H4 (cell line): Measurements from ENCODE around the gene NAT10. TPM values are rescaled to one million over a fixed set of nuclear protein-coding genes. Genes with fewer than 3 reads are reported as not detected.
"Not testable (repeated sequence)": the region's sequence is repeated elsewhere in the genome, so short reads cannot be mapped to it uniquely, and the experiment has no call there.

Source experiments
- DNase-seq: peaks from one replicate; pipeline ENCODE4 v3.0.0-alpha.2; 2015; ENCODE audit warnings: low spot score
- total RNA-seq: library from RNA; depleted of rRNA; stranded (reverse); fragments of >200 nt; shearing (Covaris generic); gene quantifications from 2 replicates; pipeline ENCODE4 v1.2.3, GENCODE V29; 2014; rRNA removed

The NAT10 gene
- total RNA-seq: 43.4 and 55.8 TPM in 2 replicates

DNA sequence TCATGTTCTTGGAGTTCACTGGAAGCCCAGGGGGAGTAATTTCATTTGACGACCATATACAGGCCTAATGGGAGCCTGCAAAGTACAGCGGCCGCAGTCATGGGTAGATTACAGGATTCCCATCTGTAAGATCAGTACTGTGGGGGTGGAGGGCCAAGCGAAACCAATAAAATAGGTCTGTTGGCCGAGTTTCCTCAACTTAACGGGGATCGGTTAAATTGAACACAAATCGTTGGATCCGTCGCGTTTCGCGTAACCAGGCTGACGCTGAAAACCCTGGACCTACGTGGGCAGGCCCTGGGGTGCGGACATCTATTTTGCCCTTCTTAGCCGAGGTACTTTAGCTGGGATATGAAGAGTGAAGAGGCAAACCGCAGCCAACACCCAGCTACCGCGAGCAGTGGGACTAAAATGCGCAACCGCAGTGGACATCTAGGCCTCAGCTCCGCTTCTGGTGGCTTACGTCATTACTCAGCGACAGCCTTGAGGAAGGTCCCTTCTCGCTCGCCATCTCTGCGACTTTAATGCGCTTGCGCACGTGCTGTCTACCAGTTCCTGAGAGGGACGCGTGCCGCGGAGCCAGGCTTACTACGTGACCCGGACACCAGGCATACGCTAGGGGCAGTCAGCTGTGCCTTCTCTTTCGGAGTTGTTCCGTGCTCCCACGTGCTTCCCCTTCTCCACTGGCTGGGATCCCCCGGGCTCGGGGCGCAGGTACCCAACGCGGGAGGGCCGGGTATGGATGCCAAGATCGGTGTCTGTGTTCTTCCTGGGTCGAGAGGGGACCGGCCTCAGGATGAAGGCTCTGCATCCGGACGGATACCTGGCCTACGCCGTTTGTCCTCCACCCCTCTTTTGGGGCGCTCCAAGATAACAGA lies at the start of gene NAT10:
TSS of gene NAT10 (plus strand) at position 551 of the 878 bp plus-strand sequence. CDS start 2,597 bp downstream, outside the sequence.
- DNase-seq: peak; percentile 100

DNA sequence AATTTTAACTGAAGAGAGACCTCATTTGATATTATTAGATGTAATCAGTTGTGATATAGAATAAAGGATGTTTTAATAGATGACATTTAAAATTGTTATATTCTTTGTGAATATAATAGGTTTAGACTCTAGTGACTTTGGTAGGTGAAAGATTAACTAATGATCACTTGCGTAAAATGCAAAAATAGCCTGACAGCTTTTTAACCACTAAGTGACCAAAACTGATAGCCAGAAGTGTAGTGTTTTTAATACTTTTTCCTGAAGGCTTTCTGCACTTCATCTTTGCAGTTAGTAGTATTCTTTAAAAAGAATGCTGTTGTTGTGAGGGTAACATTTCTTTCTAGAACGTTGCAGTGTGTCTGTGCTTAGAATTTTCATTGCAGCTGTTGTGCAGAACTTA lies 48.8 kb upstream of the NAT10 start:
- DNase-seq: no peak

DNA sequence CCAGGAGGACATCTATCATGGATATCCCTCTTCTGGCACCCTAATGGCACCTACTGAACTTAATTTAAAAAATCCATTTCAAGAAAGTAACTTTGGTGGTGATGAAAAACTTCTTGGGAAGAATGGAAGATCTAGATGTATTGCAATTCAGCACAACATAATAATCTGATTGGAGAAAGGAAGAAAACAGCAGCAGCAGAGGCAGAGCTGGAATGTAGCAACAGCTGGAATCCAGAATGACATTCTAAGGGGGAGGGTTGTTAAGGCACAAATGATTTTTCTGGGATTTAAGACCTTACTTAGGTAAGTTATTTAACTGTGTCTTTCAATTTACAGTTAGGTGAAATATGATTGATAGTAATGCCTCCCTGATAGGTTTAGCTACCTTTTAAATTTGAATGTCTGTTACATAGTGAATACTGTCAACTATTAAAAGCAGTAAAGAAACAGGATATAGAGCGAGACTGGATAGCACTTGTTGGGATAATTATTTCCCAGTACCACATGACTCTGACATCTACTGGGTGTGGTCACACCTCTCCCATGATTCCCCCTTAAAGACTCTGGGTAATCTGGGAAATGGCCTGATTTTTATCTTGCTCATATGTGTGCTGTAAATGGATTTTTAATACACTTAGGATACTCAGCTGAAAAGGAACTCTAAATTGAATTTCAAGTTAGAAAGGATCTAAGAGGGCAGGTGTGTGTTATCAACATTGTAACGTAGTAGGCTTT lies 42.2 kb upstream of the NAT10 start:
- no peak for DNase-seq

DNA sequence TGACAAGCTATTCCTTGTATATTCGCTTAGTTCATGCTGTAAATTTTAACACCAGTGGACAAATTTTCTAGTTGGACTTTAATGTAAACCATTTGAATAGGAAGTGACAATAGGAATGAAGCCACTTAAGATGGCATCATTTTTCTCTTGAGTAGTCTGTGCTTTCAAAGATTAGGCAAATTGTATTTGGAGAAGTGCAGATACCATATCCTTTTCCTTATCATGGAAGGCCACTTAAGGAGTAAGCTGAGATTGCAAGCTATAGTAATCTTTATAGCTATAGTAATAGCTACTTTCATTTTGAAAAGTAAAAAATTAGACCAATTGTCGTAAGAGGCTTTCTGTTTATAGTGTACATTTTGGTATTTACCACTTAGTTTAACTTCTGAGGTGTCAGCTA lies 41.1 kb upstream of the NAT10 start:
- no peak for DNase-seq

DNA sequence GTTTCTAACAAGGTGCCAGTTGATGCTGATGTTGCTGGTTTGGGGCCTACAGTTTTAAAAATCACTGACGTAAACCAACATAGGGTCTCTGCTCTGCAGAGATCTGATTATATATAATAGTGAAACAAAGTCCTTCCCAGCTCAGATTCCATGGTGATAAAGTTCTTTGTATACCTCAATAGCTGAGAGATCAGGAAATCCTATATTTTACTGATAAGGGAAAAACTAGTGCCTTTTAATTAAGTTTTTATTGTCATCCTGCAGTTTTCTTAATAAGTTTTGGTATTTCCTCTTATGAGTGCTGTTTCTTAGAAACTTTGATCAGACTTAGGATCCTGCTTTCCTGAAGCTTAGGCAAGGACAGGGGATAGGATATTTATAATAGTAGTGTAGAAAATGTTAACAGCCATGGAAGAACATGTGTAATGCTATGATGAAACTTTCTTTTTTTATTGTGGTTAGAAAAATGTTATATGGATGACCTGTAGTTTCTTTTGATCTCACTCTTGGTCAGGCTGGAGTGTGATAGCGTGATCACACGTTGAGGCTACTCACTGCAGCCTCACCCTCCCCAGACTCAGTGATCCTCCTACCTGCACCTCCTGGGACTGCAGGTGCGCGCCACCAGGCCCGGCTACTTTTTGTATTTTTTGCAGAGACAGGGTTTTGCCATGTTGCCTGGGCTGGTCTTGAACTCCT lies 39.8 kb upstream of the NAT10 start:
- DNase-seq: no peak

DNA sequence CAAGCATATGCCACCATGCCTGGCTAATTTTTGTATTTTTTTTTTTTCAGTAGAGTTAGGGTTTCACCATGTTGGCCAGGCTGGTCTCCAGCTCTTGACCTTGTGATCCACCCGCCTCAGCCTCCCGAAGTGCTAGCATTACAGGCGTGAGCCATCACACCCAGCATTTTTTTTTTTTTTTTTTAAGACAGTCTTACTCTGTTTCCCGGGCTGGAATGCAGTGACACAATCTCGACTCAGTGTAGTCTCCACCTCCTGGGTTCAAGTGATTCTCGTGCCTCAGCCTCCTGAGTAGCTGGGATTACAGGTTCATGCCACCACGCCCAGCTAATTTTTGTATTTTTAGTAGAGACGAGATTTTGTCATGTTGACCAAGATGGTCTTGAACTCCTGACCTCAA lies 38.7 kb upstream of the NAT10 start:
- not testable (repeated sequence) for DNase-seq

DNA sequence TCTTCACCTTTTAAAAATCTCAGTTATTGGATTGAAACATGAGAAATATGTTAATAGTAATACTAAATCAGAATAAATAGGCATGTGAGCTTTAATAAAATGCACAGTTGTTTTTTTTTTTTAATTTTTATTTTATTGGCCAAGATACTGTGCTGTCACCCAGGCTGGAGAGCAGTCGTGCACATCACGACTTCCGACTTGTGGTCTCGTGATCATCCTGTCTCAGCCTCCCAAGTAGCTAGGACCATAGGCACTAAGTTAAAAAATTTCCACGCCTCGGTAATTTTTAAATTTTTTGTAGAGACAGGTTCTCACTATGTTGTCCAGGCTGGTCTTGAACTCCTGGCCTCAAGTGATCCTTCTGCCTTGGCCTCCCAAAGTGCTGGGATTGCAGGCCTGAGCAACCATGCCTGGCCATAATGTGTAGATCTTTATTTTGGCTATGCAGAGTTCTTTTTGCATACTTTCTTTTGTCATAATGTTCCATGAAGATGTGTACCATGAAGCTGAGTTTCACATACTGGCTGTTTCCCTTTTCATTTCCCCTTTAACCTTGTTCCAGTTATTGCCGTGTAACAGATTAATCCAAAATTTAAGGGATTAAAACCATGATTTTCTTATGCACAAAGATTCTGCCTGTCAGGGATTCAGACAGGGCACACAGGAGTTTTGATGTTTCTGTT lies 37.9 kb upstream of the NAT10 start:
- DNase-seq: no peak

DNA sequence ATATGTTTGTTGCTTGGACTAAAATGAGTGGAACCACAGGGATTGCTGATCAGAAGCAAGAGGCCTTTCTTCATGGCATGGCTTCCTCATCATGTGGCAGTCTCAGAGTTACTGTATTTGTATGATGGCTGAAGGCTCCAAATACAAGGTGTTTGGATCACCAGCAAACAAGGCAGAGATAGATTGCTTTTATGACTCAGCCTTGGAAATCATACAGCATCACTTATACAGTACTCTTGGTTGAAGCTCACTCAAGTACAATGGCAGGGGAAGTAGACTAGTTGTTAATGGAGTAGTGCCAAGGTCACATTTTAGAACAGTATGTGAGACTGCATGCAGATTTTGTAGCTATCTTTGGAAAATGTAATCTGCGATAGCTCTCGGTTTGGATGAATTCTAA lies 37.3 kb upstream of the NAT10 start:
- no peak for DNase-seq

DNA sequence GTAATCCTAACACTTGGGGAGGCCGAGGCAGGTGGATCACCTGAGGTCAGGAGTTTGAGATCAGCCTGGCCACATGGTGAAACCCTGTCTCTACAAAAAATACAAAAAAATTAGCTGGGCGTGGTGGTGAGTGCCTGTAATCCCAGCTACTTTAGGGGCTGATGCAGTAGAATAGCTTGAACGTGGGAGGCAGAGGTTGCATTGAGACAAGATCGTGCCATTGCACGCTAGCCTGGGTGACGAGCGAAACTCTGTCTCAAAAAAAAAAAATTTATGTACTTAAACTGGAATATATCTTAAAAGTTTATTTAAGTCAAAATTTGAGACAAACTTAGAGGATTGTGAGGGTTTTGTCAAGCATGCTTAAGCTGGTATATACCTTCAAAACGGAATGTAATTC lies 34.1 kb upstream of the NAT10 start:
- not testable (repeated sequence) for DNase-seq

DNA sequence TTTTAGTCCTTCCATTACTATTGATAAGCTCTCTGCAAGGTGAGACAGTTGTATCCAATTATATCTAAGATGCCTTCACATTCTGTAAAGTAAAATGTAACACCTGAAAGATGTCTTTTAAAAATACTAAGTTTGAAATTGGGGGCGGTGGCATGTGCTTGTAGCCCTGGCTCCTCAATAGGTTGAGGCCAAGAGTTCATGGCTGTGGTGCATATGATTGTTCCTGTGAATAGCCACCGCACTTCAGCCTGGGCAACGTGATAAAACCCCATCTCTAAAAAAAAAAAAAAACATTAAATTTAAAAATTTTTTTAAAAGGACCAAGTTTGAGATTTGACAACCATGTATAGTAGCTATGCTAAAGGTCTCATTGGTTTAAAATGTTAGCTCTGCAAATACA lies 33.4 kb upstream of the NAT10 start:
- no peak for DNase-seq

DNA sequence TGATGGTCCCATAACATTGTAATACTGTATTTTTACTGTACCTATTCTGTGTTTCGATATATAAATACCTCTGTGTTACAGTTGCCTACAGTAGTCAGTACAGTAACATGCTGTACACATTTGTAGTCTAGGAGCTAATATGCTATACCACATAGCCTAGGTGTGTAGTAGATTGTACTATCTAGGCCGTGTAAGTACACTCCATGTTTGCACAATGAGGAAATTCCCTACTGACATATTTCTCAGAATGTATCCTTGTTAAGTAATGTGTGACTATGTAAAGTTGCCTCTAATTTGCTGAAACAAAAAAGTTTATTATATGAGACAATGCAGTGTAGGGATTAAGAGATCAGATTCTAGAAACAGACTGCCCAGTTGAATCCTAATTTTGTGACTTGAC lies 32.6 kb upstream of the NAT10 start:
- DNase-seq: no peak

DNA sequence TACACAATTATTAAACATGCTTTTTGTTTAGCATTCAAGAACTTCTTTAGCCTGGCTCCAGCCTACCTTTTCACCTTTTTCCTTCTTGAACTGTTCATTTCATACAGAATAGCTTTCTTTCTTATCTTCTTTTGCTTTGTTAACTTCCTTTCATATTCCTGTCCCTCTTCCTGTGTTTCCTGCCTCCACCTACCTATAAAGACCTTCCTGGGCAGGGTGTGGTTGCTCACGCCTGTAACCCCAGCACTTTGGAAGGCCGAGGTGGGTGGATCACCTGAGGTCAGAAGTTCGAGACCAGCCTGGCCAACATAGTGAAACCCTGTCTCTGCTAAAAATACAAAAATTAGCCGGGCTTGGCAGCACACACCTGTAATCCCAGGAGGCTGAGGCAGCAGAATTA lies 31.0 kb upstream of the NAT10 start:
- DNase-seq: no peak

DNA sequence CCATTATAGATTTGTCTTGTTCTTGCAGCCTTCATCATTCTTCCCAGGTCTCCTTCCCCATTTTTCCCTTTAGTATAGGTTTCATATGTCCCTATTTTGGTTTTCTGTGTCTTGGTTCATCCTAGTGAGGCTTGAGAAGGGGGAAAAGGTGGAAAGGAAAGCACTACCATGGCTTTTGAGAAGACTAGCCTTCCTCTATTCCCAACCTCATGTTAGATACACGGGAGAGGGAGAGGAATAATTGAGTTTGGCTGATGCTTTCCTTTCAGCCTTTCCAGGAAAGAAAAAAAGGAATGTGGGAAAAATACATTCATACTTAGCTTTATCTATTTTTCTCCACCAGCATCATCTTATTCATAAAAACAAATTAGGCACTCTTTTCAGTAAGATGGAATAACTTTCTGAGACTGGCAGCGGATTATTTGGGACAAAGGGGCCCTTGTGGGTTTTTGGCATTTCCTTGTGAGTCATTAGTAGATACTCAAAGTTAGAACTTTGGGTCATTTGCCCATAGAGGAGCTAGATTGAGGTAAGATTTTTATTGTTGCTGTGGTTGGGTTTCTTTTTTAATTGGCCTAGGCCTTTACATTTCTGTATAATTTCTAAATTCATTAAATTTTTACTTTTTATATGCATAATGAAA lies 30.1 kb upstream of the NAT10 start:
- DNase-seq: peak; percentile 58

DNA sequence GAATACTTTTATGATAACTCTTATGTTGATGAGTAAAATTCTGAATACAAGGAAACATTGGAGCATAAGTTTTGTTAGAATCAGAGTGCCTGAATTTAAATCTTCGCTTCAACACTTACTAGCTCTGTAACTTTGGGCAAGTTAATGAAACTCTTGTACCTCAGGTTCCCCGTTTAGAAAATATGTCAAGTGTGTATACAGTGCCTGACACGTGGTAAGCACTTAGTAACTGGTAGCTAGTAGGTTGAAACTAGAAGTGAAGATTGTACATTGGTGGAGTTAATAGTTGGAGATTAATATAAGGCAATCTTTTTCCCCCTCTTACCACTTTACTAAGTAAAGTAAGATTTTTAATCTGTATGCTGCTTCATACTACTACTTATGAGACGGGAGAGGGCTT lies 24.8 kb upstream of the NAT10 start:
- no peak for DNase-seq

DNA sequence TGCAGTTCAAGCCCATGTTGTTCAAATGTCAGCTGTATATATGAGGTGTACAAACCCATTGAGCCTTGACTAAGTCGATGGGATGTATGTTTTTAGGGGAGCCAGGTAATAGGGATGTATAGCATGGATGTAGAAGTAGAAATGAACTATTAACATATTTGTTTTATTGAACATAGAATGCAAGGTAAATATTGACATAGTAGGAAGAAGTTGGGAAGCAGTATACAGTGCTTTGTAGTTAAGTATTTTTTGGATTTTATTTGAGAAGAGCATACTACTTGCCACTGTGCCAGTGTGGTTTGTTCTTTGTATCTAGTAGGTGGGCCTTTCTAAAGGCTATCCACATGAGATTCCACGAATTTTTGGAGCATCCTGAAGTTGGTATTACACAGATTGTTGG lies 20.8 kb upstream of the NAT10 start:
- DNase-seq: no peak

DNA sequence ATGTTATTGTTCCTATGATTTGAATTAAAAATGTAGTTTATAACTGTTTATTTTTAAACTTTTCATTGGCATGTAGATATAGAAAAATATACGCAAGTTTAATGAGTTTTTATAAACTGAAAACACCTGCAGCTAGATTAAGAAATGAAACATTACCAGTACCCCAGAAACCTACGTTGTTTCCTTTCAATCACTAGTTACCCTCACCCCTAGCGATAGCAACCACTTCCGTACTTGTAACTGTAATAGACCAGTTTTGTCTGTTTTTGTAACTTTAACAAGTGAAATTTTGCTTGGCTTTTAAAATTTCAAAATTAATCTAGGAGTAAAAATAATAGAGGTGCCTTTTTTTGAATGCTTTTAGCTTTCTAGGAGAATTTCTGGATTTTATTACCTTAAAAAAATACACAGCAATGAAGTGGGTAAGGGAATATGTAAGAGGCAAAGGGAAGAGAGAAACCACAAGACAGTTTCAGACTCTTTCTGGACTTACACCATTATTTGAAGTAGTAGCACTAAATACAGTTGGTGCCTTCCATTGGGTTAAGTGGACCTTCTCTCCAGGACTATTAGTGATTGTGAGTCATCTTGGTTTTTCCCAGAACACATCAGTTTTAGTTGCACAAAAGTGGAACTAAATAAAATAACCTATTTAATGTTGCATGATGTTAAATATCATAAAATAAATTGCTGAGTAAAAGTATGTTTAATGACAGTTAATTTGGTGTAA lies 18.7 kb upstream of the NAT10 start:
- no peak for DNase-seq

DNA sequence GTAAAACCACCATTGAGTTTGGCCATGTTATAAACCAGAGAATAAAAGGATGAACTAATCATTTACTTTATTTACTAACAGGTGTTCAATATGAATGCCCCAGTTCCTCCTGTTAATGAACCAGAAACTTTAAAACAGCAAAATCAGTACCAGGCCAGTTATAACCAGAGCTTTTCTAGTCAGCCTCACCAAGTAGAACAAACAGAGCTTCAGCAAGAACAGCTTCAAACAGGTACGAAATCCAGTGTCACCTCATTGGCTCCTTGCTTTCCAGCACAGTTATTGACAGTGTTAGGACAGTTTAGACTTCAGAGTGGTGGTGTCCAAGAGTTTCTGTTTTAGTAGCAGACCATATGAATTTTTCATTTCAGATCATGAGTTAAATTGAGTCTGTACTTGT lies 13.6 kb upstream of the NAT10 start:
- DNase-seq: no peak

DNA sequence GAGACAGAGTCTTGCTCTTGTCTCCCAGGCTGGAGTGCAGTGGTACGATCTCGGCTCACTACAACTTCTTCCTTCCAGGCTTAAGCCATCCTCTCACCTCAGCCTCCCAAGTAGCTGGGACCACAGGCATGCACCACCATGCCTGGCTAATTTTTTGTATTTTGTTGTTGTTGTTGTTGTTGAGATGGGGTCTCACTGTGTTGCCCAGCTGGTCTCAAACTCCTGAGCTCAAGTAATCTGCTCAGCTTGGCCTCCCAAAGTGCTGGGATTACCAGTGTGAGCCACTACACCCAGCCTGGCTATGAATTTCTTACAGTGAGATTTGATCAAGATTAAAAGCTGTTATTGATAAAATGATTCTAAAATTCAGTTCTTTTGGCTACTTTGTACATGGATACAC lies 10.5 kb upstream of the NAT10 start:
- DNase-seq: not testable (repeated sequence)

DNA sequence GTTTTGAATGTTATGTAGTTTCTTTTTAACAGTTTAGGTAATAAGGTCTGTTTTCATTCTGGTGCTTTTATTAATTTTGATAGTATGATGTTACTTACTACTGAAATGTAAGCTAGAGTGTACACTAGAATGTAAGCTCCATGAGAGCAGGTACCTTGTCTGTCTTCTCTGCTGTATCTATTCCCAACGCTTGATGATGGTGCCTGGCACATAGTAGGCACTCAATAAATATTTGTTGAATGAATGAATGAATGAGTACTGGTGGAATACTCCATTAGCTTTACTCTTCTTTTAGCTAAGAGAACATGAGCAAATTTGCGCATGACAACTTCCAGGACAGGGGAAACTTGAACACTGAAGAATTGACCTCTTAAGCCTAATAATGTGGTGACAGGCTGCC lies 6.6 kb upstream of the NAT10 start:
- DNase-seq: no peak

DNA sequence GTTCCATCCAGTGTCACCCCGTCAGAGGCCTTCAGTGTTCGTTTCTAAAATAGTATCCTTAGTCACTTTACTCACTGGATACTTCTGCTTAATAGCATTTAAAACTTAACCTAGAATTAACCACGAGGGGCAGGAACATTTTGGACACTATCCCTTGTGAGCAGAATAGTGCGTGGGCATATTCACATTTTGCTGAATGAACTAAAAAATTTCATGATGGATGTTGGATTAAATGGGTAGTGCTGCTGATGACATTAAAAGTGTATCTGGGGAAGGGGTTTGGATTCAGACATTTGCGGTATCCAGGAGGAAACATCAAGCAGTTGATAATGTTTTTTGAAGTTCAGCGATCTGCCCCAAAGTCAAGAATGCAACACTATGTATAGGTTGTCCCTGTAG lies 750 bp upstream of the NAT10 start:
- DNase-seq: no peak
